HG03469 (cell line): ENCODE data around the gene OARD1.

Source experiments
- ATAC-seq: cut with Tn5 transposase; IDR thresholded peaks from one replicate; pipeline ENCODE4 v1.9.1; 2021; ENCODE audit warnings: mild to moderate bottlenecking, moderate library complexity, moderate number of reproducible peaks; ENCODE audit not compliant: unreplicated experiment

The OARD1 gene

GRCh38 chr6:41050536-41050935 is 21.6 kb downstream of the OARD1 start:
- no peak for ATAC-seq

GRCh38 chr6:41049955-41050354 is 22.2 kb downstream of the OARD1 start:
- no peak for ATAC-seq

DNA sequence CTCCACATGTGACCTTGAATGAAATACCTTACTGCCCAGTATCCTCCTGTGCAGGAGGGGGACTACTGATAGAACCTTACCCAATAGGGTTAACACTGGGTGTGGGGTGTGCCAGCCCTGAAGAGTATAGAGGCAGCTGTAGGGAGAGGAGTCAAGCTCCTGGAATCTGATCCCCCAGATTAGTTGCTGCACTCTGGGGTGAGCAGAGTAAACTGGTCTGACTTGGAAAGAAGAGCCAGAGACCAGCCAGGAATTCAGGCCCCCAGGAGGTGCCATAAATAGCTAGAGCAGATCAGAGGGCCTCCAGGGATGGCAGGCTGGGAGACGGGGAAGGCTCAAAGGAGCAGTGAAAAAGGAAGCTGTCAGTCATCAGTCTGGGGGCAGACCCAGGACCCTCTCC is 22.6 kb downstream of the OARD1 start:
- no peak for ATAC-seq

DNA sequence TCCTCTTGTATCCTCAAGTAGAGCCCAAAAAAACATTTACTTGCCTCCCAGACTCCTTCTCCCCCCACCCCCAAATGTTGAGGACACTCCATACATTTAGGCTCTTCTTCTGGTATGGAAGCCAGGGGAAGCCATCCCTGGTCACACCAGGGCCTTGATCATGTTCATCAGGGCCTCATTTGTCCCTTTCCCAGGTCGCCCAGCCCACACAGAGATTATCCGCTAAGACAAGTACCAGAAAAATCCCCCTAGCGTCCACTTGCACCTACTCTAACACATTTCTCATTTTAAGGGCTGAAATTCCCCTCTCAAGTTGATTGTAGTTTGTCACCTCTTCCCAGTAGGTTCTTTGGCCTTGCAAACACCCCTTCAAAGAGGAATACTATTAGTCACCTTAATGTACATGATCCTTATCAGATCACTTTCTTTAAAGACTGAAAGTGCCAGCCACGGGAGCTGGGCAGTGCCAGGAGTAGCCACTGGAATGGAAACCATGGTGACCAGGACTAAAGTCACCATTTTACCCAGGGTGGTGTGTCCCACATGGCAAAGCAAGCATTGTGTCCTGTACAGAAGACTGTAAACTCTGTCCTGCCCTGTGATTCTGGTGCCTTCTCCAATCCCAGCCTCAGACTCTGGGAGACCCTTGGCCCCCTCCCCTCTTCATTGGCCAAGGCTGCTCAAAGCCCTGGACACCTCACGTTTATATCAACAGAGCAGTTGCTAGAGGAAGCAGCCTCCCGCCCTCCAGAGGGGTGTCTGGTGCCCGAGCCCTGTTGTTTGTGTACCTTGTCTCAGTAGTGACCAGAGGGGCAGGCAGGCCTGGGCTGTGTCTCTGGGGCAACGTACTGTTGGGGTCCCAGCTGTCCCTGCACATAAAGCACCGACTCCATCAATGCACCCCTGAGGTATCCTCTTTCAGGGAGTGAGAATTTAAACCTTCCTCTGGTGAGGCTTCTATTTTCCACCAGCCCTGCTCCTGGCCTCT is 24.1 kb downstream of the OARD1 start:
- no peak for ATAC-seq

DNA sequence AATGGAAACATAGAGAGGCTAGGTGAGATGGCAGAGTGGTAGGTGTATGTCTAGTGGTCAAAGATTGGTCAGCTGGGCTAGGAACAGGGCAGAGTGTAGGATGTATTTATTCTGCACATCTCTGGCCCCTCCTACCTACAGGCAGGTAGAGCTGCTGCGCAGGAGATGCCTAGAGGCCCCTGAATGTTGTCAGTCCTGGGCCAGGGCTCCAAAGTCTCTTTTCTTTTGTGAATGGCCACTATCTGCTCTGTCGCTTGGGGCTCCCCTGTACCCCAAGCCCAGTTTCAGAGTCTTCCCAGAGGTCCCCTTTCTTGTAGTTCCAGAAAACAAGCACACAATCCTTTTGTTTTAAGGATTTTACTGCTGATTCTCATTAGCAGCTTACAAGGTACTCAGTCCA is 24.9 kb downstream of the OARD1 start:
- ATAC-seq, result no peak

DNA sequence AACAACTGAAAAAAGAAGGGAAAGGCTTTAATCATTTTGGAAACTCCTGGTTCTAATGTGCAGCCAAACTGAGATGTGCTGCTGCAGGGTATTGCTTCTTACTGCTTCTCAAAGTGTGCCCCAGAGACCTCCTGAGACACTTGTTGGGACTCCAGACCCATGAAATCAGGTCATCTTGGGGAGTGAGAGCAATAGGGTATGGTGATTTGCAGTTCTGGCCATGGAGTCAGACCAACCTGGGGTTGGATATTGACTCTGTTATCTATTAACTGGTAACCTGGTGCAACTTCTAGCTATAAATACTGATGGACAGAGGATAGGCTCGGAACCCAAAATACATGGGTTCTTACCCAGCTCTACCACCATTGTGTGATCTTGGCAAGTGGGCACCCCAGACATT is 26.1 kb downstream of the OARD1 start:
- ATAC-seq, result no peak

DNA sequence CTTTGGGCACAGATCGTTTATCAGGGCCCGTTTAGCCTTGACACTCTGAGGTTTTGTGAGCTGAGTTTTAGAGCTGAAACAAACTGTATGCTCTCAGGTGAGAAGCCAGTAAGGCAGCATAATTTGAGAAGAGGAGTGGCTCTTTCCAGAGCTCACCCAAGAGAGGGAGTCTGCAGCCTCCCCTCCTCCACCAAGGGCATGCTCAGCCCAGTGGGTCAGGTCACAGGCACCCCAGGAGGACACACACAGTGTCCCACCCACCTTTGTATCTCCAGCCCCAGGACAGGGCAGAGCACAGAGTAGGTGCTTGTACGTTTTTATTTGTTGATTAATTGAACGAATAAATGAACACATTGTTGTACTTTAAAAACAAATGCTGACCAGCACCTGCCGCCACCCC is 26.5 kb downstream of the OARD1 start:
- ATAC-seq, result no peak

GRCh38 chr6:41043151-41043550 is 29.0 kb downstream of the OARD1 start:
- no peak for ATAC-seq

GRCh38 chr6:41042226-41043055 is 29.7 kb downstream of the OARD1 start, which contains the start of gene TSPO2:
TSS of gene TSPO2 (plus strand) at chr6:41042467. CDS start at chr6:41042986, 519 bp downstream.
- ATAC-seq, result no peak

GRCh38 chr6:41040940-41041536 is 31.1 kb downstream of the OARD1 start:
- no peak for ATAC-seq

GRCh38 chr6:41040101-41040939 is 31.8 kb downstream of the OARD1 start:
- ATAC-seq, result no peak

- no peak for ATAC-seq
Measured at GRCh38 chr6:41039060-41039998, 32.8 kb downstream of the OARD1 start, which contains the start of gene UNC5CL. TSS of gene UNC5CL (minus strand) at chr6:41039221. CDS start at chr6:41035074, 4,147 bp downstream.

GRCh38 chr6:41038205-41038604 is 34.0 kb downstream of the OARD1 start:
- no peak for ATAC-seq

- no peak for ATAC-seq
Measured at GRCh38 chr6:41037107-41037900, 34.9 kb downstream of the OARD1 start.

DNA sequence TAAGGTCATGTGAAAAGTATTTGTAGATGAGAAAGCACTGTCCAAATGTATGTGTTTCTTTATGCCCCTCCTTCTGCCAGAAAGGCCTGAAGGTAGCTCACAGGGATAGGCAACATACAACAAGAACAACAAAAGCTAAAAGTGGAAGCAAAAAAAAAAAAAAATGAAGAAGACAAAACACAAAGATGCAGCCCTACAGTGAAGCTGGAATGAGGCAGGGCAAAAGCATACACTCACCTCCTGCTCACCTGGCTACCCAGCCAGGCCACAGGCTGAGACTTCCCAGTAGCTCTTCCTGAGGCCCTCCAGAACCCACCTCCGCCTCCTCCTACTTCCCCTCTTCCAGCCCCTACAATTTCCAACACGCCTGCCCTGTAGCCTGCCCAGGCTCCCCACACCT is 35.6 kb downstream of the OARD1 start:
- no peak for ATAC-seq

- no peak for ATAC-seq
Measured at GRCh38 chr6:41036186-41036585, 36.0 kb downstream of the OARD1 start.

GRCh38 chr6:41033776-41034175 is 38.4 kb downstream of the OARD1 start:
- no peak for ATAC-seq

DNA sequence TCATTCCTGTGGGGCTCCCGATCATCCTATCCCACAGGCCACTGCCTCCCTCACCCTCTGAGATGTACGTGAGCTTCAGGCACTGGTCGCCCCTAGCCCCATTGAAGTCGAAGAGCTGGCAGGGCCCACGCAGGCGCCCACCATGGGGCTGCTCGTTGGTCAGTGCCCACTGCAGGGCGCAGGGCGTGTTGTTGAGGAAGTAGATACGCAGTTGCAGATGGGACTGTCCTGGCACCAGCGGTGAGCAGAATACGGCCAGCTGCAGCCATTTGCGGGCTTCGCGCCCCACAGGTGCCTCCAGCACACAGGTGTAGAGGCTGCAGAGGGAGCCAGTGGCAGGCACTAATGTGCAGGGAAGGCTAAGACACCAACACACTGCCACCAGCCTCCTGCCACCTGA is 39.3 kb downstream of the OARD1 start:
- ATAC-seq, result no peak
